Duodenal mucosa (tissue), 2 donors: Measurements from ENCODE around the gene ZNF594.
"Not testable (repeated sequence)": the region's sequence is repeated elsewhere in the genome, so short reads cannot be mapped to it uniquely, and the experiment has no call there.

Experiments
- H3K27ac ChIP-seq: one replicate; pipeline ENCODE4 v1.7.0; 2013; ENCODE audit warnings: low read depth, low read length
- H3K27me3 ChIP-seq, 2 donors: one replicate each; pipeline ENCODE4 v1.7.0; 2013; ENCODE audit warnings: low read length in 2 of 2, control low read depth in 1 of 2; ENCODE audit not compliant: insufficient read depth in 2 of 2, control insufficient read depth in 1 of 2
- H3K36me3 ChIP-seq, 2 donors: one replicate each; pipeline ENCODE4 v1.7.0; 2013; ENCODE audit warnings: low read length in 2 of 2, control low read depth in 1 of 2; ENCODE audit not compliant: insufficient read depth in 2 of 2, control insufficient read depth in 1 of 2
- H3K4me1 ChIP-seq, 2 donors: one replicate each; pipeline ENCODE4 v1.7.0; 2013; ENCODE audit warnings: low read length in 2 of 2, control low read depth in 1 of 2; ENCODE audit not compliant: insufficient read depth in 2 of 2, control insufficient read depth in 1 of 2
- H3K4me3 ChIP-seq, 2 donors: one replicate each; pipeline ENCODE4 v1.7.0; 2013; ENCODE audit warnings: low read length in 2 of 2, low read depth in 1 of 2
- H3K9ac ChIP-seq, 2 donors: one replicate each; pipeline ENCODE4 v1.7.0; 2013; ENCODE audit warnings: low read length in 2 of 2, low read depth in 1 of 2
- H3K9me3 ChIP-seq, 2 donors: one replicate each; pipeline ENCODE4 v1.7.0; 2013; ENCODE audit warnings: low read length in 2 of 2, control low read depth in 1 of 2; ENCODE audit not compliant: control insufficient read depth in 1 of 2

Gene ZNF594

DNA sequence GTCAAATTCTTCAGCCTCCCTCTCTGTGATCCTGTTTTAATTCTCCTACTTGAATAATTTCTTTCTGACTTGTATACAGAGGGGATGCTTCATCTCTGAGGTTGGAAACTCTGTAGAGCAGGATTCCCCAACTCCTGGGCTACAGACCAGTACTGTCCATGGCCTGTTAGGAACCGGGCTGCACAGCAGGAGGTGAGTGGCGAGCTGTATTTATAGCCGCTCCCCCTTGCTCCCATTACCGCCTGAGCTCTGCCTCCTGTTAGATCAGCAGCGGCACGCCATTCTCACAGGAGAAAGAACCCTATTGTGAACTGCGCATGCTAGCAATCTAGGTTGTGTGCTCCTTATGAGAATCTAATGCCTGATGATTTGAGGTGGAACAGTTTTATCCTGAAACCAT lies 16.6 kb downstream of the ZNF594 start:
- H3K36me3 ChIP-seq, H3K9ac ChIP-seq, H3K4me3 ChIP-seq, H3K4me1 ChIP-seq, H3K27me3 ChIP-seq, H3K27ac ChIP-seq: not testable (repeated sequence)
- peaks cover 31 to 35% of the 10 kb centered on the region in 2 donors for H3K9me3 ChIP-seq

DNA sequence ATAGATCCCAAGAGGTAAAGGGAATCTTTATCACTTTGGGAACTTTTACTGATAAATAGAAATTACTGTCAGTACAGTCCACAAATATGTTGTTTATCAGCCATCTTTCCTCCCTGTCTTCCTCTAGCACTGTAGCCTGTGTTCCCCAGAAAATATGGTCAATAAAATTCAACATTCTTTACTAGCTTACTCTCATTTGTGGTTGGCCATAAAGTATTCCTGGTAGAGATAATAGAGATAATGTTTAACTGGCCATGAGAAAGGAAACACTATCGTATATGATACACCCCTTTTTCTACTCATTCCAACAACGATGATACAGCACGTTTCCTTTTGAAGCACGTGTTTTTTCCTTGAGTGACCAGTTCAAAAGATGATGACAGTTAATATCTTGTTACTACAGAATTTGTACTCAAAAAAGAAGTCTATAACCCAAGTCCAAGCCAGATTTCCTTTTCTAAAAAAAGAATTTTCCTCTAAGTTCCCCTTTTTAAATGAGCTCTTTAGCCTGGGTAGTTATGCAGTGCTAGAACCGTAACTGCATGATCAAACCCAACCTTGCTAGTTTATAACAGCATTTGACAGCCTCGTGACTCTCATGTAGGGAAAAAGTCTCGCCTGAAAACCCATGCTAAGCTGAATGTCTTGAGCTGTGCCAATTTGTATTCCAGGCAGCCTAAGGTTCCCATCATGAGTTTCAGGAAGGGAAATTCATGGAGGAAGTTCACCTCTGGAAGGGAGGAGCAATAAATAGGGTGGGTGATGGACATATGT lies 25.7 kb downstream of the ZNF594 start:
- H3K4me3 ChIP-seq, H3K27me3 ChIP-seq, H3K27ac ChIP-seq, H3K36me3 ChIP-seq, H3K9me3 ChIP-seq, H3K4me1 ChIP-seq, H3K9ac ChIP-seq: not testable (repeated sequence)

DNA sequence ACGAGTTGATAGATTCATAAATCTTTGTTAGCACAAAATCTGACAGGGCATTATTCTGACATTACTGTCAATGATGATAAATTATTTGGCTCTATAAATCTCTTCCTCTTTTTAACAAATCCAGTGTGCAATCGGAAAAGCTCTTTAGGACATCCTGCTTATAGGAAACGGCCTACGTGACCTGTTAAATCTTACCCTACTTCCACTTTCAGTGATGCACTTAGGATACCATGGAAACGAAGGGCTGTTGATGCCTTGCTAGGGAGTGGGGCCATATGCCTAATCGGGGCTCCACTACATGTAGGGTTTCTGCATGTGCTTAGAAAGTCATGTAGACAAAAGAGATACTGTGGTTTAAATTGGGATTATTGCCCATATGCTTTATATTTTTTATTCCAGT lies 27.2 kb downstream of the ZNF594 start:
- Histone ChIP-seq H3K27me3 (no peaks in the 10 kb centered on the region), H3K9ac (no peak overlapping the region), H3K9me3 (no peaks in the 10 kb centered on the region), H3K27ac (no peak overlapping the region), H3K4me3 (no peak overlapping the region), H3K36me3 (no peaks in the 10 kb centered on the region), H3K4me1 (no peaks in the 10 kb centered on the region)

- H3K27ac ChIP-seq = not testable (repeated sequence)
Measured at GRCh38 chr17:5161793-5162192, 29.9 kb downstream of the ZNF594 start.

GRCh38 chr17:5160702-5161101 lies 31.0 kb downstream of the ZNF594 start:
- H3K9ac ChIP-seq, H3K4me3 ChIP-seq, H3K4me1 ChIP-seq, H3K27ac ChIP-seq, H3K36me3 ChIP-seq, H3K9me3 ChIP-seq, H3K27me3 ChIP-seq: not testable (repeated sequence)

More at GRCh38 chr17:5161793-5162192, 29.9 kb downstream of the ZNF594 start:
- not testable (repeated sequence) for H3K9me3 ChIP-seq, H3K4me3 ChIP-seq, H3K9ac ChIP-seq, H3K36me3 ChIP-seq, H3K27me3 ChIP-seq, H3K4me1 ChIP-seq

GRCh38 chr17:5146122-5146521 lies 45.5 kb downstream of the ZNF594 start:
- not testable (repeated sequence) for H3K4me1 ChIP-seq, H3K9me3 ChIP-seq, H3K27me3 ChIP-seq, H3K36me3 ChIP-seq, H3K4me3 ChIP-seq, H3K27ac ChIP-seq, H3K9ac ChIP-seq

DNA sequence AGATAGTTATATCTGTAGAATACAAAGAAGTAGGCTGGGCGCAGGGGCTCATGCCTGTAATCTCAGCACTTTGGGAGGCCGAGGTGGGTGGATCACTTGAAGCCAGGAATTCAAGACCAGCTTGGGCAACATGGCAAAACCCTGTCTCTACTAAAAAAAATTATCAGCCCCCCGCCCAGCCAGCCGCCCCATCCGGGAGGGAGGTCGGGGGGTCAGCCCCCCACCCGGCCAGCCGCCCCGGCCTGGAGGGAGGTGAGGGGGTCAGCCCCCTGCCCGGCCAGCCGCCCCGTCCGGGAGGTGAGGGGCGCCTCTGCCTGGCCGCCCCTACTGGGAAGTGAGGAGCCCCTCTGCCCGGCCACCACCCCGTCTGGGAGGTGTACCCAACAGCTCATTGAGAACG lies 48.8 kb downstream of the ZNF594 start:
- not testable (repeated sequence) for H3K4me3 ChIP-seq, H3K27ac ChIP-seq, H3K27me3 ChIP-seq, H3K4me1 ChIP-seq, H3K36me3 ChIP-seq, H3K9me3 ChIP-seq, H3K9ac ChIP-seq

GRCh38 chr17:5139458-5139732 lies 52.3 kb downstream of the ZNF594 start:
- no peaks in the 10 kb centered on the region for H3K36me3 ChIP-seq
- H3K4me1 ChIP-seq = no peaks in the 10 kb centered on the region
- H3K27me3 ChIP-seq = no peaks in the 10 kb centered on the region
- no peaks in the 10 kb centered on the region for H3K9me3 ChIP-seq
- H3K27ac ChIP-seq = no peak overlapping the region
- no peak overlapping the region for H3K9ac ChIP-seq
- no peak overlapping the region for H3K4me3 ChIP-seq

- Histone ChIP-seq H3K27ac (no peak overlapping the region), H3K9me3 (no peaks in the 10 kb centered on the region), H3K4me1 (no peaks in the 10 kb centered on the region), H3K36me3 (no peaks in the 10 kb centered on the region), H3K4me3 (no peak overlapping the region), H3K9ac (no peak overlapping the region), H3K27me3 (no peaks in the 10 kb centered on the region)
Measured at GRCh38 chr17:5138616-5139457, 52.8 kb downstream of the ZNF594 start.

DNA sequence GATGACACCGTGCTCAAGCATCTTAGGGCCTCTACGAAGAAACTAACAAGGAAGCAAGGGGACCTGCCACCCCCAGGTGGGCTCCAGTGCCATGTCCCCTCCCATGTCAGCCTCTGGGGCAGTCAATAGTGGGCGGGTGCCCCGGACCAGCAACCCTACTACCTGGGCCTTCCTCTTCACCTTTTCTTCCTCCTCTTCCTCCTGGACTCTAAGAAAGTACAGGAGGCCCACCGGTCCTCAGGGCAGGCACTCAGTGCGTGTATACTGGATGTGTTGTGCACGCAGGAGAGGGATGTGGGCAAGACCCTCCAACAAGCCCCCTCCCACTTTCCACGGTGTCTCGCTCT lies 53.5 kb downstream of the ZNF594 start:
- not testable (repeated sequence) for H3K4me1 ChIP-seq

More for the DNA sequence above, 53.5 kb downstream of the ZNF594 start:
- H3K9ac ChIP-seq, H3K27me3 ChIP-seq, H3K36me3 ChIP-seq, H3K27ac ChIP-seq, H3K4me3 ChIP-seq, H3K9me3 ChIP-seq: not testable (repeated sequence)
